PC-3 (cell line): ENCODE results near the gene MATN4.

Source experiments
- CTCF ChIP-seq: fragments of 300-600 bp; sonication (generic); conservative IDR thresholded peaks from 2 replicates; pipeline ENCODE4 v1.5.1; 2017; ENCODE audit warnings: antibody characterized with exemption, low read depth, mild to moderate bottlenecking, low read length
- EZH2 ChIP-seq: fragments of 300-600 bp; sonication (generic); IDR thresholded peaks from one replicate; pipeline ENCODE4 v1.6.1; 2017; ENCODE audit warnings: antibody characterized with exemption, mild to moderate bottlenecking, low read length; ENCODE audit not compliant: unreplicated experiment
- EZH2phosphoT487 ChIP-seq: fragments of 300-600 bp; sonication (generic); IDR thresholded peaks from 2 replicates; pipeline ENCODE4 v1.6.1; 2018; ENCODE audit warnings: mild to moderate bottlenecking, antibody characterized with exemption, low read length, borderline replicate concordance

- TF ChIP-seq CTCF (no peak), EZH2 (no peak), EZH2phosphoT487 (no peak)
These were observed 60.2 kb downstream of the MATN4 start for GRCh38 chr20:45247865-45248264.
